BLaER1 treated with 17β-estradiol and CSF1 and Interleukin-3, amounts not matched to agents 10 nM and 100 nM (cell line): Measurements from ENCODE around the gene GGA1.

Experiments used
- H3K27ac ChIP-seq, 11 experiments: shearing (Covaris generic); formaldehyde crosslinking; 2 replicates each; pipeline ENCODE4 v1.8.1; 2022
- H3K27me3 ChIP-seq, 11 experiments: shearing (Covaris generic); formaldehyde crosslinking; 2 replicates each; pipeline ENCODE4 v1.8.1; 2022
- H3K36me3 ChIP-seq, 11 experiments: shearing (Covaris generic); formaldehyde crosslinking; 2 replicates each; pipeline ENCODE4 v1.8.1; 2022
- H3K4me1 ChIP-seq, 10 experiments: shearing (Covaris generic); formaldehyde crosslinking; 2 replicates each; pipeline ENCODE4 v1.8.1; 2022
- H3K4me2 ChIP-seq, 11 experiments: shearing (Covaris generic); formaldehyde crosslinking; 2 replicates each; pipeline ENCODE4 v1.8.1; 2022
- H3K4me3 ChIP-seq, 10 experiments: shearing (Covaris generic); formaldehyde crosslinking; 2 replicates each; pipeline ENCODE4 v1.8.1; 2022
- H3K9ac ChIP-seq, 11 experiments: shearing (Covaris generic); formaldehyde crosslinking; 2 replicates each; pipeline ENCODE4 v1.8.1; 2022
- H3K9me3 ChIP-seq, 11 experiments: shearing (Covaris generic); formaldehyde crosslinking; replicated peaks in 1 of 11; 2 replicates each; pipeline ENCODE4 v1.8.1; 2022
- H4K20me1 ChIP-seq, 11 experiments: shearing (Covaris generic); formaldehyde crosslinking; 2 replicates each; pipeline ENCODE4 v1.8.1; 2022
- Cebpa-rat ChIP-seq, 11 experiments: shearing (Covaris generic); IDR thresholded peaks; 2 replicates each; pipeline ENCODE4 v1.8.1; 2022

GGA1 gene, protein sequence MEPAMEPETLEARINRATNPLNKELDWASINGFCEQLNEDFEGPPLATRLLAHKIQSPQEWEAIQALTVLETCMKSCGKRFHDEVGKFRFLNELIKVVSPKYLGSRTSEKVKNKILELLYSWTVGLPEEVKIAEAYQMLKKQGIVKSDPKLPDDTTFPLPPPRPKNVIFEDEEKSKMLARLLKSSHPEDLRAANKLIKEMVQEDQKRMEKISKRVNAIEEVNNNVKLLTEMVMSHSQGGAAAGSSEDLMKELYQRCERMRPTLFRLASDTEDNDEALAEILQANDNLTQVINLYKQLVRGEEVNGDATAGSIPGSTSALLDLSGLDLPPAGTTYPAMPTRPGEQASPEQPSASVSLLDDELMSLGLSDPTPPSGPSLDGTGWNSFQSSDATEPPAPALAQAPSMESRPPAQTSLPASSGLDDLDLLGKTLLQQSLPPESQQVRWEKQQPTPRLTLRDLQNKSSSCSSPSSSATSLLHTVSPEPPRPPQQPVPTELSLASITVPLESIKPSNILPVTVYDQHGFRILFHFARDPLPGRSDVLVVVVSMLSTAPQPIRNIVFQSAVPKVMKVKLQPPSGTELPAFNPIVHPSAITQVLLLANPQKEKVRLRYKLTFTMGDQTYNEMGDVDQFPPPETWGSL

GRCh38 chr22:37608477-37609239, at the start of gene GGA1:
Gene GGA1 (plus strand): TSS chr22:37608834. CDS start chr22:37608861, 27 bp downstream.
- Histone ChIP-seq H3K27me3 (no peaks in the 10 kb centered on the region), H3K36me3 (peaks cover 0 to 24% (median 14%) of the 10 kb centered on the region in 11 experiments; a peak in 16 of 22 replicates), H3K27ac (peak within 1 kb of the TSS; percentile 82 to 94 (median 90)), H4K20me1 (peaks cover 0 to 23% (median 8%) of the 10 kb centered on the region in 11 experiments; a peak in 9 of 22 replicates), H3K9me3 (no peaks in the 10 kb centered on the region), H3K9ac (peak within 1 kb of the TSS; percentile 84 to 97 (median 93)), H3K4me2 (peak within 1 kb of the TSS; percentile 89 to 99 (median 97)), H3K4me3 (peak within 1 kb of the TSS; percentile 76 to 99 (median 88)), H3K4me1 (peaks cover 56 to 69% (median 61%) of the 10 kb centered on the region in 10 experiments)
- no peak for TF ChIP-seq Cebpa-rat (IDR thresholded peaks at IDR 0.05)

DNA sequence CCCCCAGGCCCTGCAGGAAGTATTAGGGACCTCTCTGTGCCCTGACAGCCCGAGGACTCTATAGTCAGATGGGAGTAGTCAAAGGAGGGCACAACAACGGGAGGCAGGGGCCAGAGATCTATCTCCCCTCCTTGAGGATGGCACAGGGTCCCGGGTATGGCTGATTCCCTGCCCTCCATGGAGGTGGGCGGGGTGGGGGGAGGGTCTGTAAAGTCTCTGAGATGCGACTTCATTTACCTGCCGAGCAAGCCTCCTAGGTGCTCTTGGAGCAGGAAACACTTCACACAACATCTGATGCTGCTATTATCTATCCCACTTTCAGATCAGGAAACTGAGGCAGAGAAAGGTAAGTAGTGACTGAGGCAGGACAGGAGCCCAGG, 49.1 kb upstream of the GGA1 start:
- Histone ChIP-seq H4K20me1 (peaks cover 0 to 28% (median 10%) of the 10 kb centered on the region in 11 experiments; a peak in 13 of 22 replicates), H3K36me3 (no peaks in the 10 kb centered on the region), H3K27me3 (peaks cover 66 to 92% (median 75%) of the 10 kb centered on the region in 11 experiments), H3K9me3 (no peaks in the 10 kb centered on the region), H3K4me3 (no peak overlapping the region), H3K4me1 (peaks cover 32 to 55% (median 45%) of the 10 kb centered on the region in 10 experiments), H3K27ac (no peak overlapping the region), H3K9ac (no peak overlapping the region), H3K4me2 (peak overlapping the region in 1 of 11 experiments; percentile 90; a peak in 1 of 22 replicates)
- no peak for TF ChIP-seq Cebpa-rat (IDR thresholded peaks at IDR 0.05)

DNA sequence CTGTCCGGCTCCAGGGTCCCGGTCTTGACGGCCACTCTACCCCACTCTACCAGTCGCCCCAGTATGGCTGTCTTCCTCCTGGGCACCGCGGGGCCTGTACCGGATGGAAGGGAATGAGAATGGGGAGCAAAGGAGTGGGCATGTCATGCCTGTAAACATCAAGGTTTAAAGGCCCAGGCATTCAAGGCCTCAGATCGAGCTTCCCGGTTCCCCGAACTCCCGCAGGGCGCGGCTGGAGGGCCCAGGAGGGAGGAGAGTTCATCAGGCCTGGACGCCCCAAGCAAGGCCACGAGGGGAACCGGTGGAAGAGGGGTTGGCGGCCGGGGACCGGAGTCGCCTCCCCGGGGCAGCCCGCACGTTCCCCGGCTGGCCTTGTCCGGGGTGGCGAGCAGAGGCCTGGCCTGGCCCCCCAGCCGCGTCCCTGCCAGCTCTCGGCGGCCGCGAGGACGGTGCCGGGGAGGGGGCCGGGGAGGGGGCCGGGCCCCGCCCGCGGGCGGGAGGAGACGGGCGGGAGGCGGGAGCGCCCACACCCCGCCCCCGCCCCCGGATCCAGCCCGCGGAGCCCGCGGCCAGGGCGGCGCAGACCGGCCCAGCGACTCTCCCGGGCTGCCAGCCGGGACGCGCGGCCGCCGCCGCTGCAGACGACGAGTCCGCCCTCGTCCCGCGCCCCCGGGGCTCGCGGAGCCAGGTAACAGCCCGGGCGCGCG, 48.6 kb upstream of the GGA1 start, which contains the start of gene CDC42EP1:
CDC42EP1 (plus strand) TSS at position 580 of the 707 bp plus-strand sequence. CDS start 5,870 bp downstream, outside the sequence.
- no peak for TF ChIP-seq Cebpa-rat (IDR thresholded peaks at IDR 0.05)
- Histone ChIP-seq H3K9ac (peak within 1 kb of the TSS; percentile 25 to 79 (median 60); a peak in 21 of 22 replicates), H4K20me1 (peaks cover 0 to 28% (median 10%) of the 10 kb centered on the region in 11 experiments; a peak in 13 of 22 replicates), H3K4me1 (peaks cover 35 to 60% (median 50%) of the 10 kb centered on the region in 10 experiments), H3K4me3 (peak within 1 kb of the TSS; percentile 47 to 66 (median 56)), H3K9me3 (no peaks in the 10 kb centered on the region), H3K27me3 (peaks cover 66 to 91% (median 75%) of the 10 kb centered on the region in 11 experiments), H3K4me2 (peak within 1 kb of the TSS; percentile 88 to 96 (median 91)), H3K36me3 (no peaks in the 10 kb centered on the region), H3K27ac (peak within 1 kb of the TSS in 4 of 11 experiments; percentile 6 to 57 (median 32); a peak in 6 of 22 replicates)

DNA sequence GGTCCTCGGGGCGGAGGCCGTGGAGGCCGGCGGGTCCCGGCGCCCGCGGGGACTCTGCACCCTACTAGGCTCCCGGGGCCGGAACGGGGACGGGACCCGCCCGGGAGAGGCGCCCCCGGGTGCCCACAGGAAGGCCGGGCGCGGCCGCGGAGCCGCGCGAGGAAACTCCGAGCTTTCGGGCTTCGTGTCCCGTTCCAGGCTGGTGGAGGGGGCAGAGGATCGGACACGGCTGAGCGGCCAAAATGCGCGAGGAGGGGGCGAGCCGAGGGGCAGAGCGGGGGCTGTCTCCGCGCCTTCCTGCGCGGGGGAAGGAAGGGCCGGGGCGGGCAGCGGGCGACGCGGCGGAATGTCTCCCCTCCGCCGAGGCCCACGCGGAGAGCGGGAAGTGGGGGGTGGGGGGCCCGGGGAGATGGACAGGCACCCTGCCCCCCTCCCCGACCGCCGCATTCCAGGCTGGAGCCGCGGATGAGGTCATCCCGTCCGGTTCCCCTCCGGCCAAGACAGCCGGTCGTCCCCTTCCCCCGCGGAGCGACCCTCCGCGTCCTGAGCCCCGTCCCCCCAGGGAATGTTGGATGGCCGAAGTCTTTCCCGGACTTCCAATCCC, 47.9 kb upstream of the GGA1 start:
- H3K4me3 ChIP-seq, result peak overlapping the region; percentile 47 to 66 (median 56)
- H3K27me3 ChIP-seq, result peaks cover 66 to 86% (median 74%) of the 10 kb centered on the region in 11 experiments
- no peaks in the 10 kb centered on the region for H3K36me3 ChIP-seq
- no peak for TF ChIP-seq Cebpa-rat (IDR thresholded peaks at IDR 0.05)
- peaks cover 40 to 63% (median 55%) of the 10 kb centered on the region in 10 experiments for H3K4me1 ChIP-seq
- no peaks in the 10 kb centered on the region for H3K9me3 ChIP-seq
- peak overlapping the region; percentile 25 to 79 (median 60); a peak in 21 of 22 replicates for H3K9ac ChIP-seq
- H4K20me1 ChIP-seq, result peaks cover 0 to 28% (median 10%) of the 10 kb centered on the region in 11 experiments; a peak in 13 of 22 replicates
- H3K4me2 ChIP-seq, result peak overlapping the region; percentile 88 to 96 (median 91)
- H3K27ac ChIP-seq, result peak overlapping the region in 4 of 11 experiments; percentile 6 to 57 (median 32); a peak in 6 of 22 replicates

DNA sequence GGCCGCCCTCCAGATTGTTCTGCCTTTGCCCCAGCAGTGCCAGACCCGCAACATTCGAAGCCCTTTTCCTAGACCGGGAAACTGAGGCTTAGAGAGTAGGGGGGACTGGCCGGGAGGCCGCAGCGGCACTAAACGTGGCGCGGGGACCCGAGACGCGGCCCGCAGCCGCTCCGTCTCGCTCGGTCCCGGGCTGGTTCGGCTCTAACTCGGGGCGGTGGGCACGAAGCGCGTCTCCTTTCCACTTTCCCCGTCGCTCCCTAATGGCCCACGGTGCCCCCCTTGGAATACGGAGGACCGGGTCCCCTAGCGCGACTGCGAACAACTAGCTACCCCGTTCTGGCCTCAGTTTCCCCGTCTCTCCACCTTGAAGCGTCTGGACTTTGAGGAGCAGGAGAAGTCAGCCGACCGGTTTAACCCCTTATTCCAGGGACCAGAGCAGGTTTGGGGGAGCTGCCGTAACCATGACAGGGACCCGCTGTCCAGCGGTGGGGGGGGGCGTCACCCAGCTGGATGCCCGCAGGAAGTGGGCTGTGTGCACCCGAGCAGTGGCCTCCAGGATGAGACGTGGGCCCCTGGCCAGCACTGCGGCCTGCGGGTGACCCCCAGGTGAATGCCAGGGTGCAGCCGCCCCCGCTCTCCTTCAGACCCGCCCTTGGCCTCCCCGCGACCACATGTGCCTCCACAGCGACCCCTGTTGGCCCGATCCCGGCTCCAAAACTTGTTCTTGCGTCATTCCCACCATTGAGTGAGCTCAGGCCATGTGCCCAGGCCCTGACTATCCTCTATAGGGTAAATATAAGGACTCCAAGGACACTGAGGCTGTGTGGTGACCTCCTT, 47.2 kb upstream of the GGA1 start:
- Histone ChIP-seq H3K27me3 (peaks cover 63 to 80% (median 70%) of the 10 kb centered on the region in 11 experiments), H3K4me2 (peak overlapping the region; percentile 88 to 96 (median 91))

DNA sequence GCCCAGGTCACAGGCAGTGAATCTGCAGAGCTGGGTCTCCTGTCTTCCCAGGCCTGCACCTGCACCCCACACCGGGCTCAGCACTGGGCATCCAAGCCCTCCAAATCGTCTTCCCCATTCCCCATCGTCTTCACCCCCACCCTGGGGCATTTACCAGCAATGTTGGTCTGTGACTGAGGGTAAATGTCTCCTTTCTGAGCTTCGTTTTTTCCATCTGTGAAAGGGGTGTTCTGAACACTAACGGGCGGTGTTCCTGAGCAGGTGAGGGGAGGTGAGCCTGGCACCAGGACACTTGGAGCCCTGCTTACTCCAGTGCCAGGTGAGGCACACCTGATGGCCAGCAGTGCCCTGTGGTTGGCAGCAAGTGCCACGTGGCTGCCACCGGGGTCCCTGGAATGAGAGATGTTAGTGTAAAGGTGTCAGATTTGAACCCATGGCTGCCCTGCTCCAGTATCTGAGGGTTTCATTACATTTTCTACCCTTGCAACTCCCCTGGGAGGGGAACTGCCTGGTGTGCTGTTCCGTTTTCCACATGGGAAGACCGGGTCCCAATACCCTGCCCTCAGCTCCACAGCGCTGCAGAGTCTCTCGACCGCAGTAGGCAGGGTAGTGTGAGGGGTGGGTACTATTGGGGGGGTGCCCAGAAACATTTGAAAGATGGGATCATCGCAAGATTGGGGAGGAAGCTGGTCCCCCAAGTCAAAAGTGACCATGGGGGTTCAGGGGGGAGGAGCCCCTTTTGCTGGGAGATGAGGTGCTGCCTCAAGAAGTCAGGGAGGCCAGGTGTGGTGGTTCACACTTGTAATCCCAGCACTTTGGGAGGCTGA, 46.4 kb upstream of the GGA1 start:
- peak overlapping the region in 10 of 11 experiments; percentile 88 to 96 (median 91); a peak in 18 of 22 replicates for H3K4me2 ChIP-seq
- TF ChIP-seq Cebpa-rat (IDR thresholded peaks at IDR 0.05), result peak in 1 of 11 experiments; percentile 2; a peak in 3 of 22 replicates
- no peaks in the 10 kb centered on the region for H3K9me3 ChIP-seq
- H3K27me3 ChIP-seq, result peaks cover 55 to 72% (median 61%) of the 10 kb centered on the region in 11 experiments
- peak overlapping the region in 1 of 11 experiments; percentile 49; a peak in 1 of 22 replicates for H3K27ac ChIP-seq
- no peak overlapping the region for H3K9ac ChIP-seq
- no peaks in the 10 kb centered on the region for H3K36me3 ChIP-seq
- H4K20me1 ChIP-seq, result peaks cover 0 to 19% (median 10%) of the 10 kb centered on the region in 11 experiments; a peak in 13 of 22 replicates
- H3K4me3 ChIP-seq, result no peak overlapping the region
- peaks cover 47 to 69% (median 63%) of the 10 kb centered on the region in 10 experiments for H3K4me1 ChIP-seq

More for the DNA sequence above, 47.2 kb upstream of the GGA1 start:
- no peaks in the 10 kb centered on the region for H3K36me3 ChIP-seq
- H3K4me1 ChIP-seq, result peaks cover 45 to 69% (median 62%) of the 10 kb centered on the region in 10 experiments
- peaks cover 0 to 27% (median 10%) of the 10 kb centered on the region in 11 experiments; a peak in 13 of 22 replicates for H4K20me1 ChIP-seq
- H3K27ac ChIP-seq, result peak overlapping the region in 3 of 11 experiments; percentile 45 to 57 (median 49); a peak in 4 of 22 replicates
- peak overlapping the region; percentile 47 to 66 (median 56); a peak in 19 of 20 replicates for H3K4me3 ChIP-seq
- TF ChIP-seq Cebpa-rat (IDR thresholded peaks at IDR 0.05), result peak in 7 of 11 experiments; percentile 62 to 87 (median 69); a peak in 12 of 22 replicates
- H3K9ac ChIP-seq, result peak overlapping the region in 9 of 11 experiments; percentile 25 to 79 (median 61); a peak in 16 of 22 replicates
- H3K9me3 ChIP-seq, result no peaks in the 10 kb centered on the region
